Esophagus squamous epithelium (tissue), 4 donors: Measurements from ENCODE around the gene IRX5.

Experiments
- CTCF ChIP-seq, 6 experiments: fragments of 450-650 bp in 4 of 6; fragments of 200-600 bp in 2 of 6; sonication (generic) in 2 of 6; IDR thresholded peaks; one replicate each; pipeline ENCODE4 v1.5.1; 2016 to 2019; ENCODE audit warnings: antibody characterized with exemption in 6 of 6, mild to moderate bottlenecking in 4 of 6, moderate library complexity in 4 of 6
- POLR2A ChIP-seq, 4 donors: fragments of 450-650 bp; IDR thresholded peaks; one replicate each; pipeline ENCODE4 v1.6.1; 2017; ENCODE audit warnings: antibody characterized with exemption in 4 of 4, mild to moderate bottlenecking in 4 of 4, moderate library complexity in 3 of 4

- TF ChIP-seq CTCF (IDR thresholded peaks at IDR 0.05), result no peak
- no peak for TF ChIP-seq POLR2A (IDR thresholded peaks at IDR 0.05)
Measured at GRCh38 chr16:54911079-54911478, 19.6 kb upstream of the IRX5 start.
